HepG2 (cell line): ENCODE results near the gene COL5A1. TPM values are rescaled to one million over a fixed set of nuclear protein-coding genes. Genes with fewer than 3 reads are reported as not detected.

Experiments
- ATAC-seq: fragments of 200-7000 bp; cut with Tn5 transposase; 3 replicates; pipeline ENCODE4 v1.9.1; 2020; ENCODE audit warnings: mild to moderate bottlenecking, moderate library complexity
- BruUV-seq: library from RNA; stranded (reverse); fragments of 400-500 nt; replicated peaks from 2 replicates; lab custom pipeline; 2021; lab: Mats Ljungman, UMichigan
- CTCF ChIA-PET: fragments of 300-600 bp; formaldehyde crosslinking; extraction: SDS; loops from one replicate; lab custom pipeline; 2021; ENCODE audit warnings: low total read pairs, inconsistent platforms, low intra/inter-chr PET ratio; lab: Yijun Ruan, JAX
- POLR2A ChIA-PET: fragments of 350-600 bp; sonication (Branson Sonifier 250); formaldehyde crosslinking; loops from one replicate; lab custom pipeline; 2020; ENCODE audit warnings: antibody characterized with exemption, inconsistent platforms; lab: Yijun Ruan, JAX
- DNase-seq: peaks from one replicate; pipeline ENCODE4 v3.0.0-alpha.2; 2015; ENCODE audit warnings: low spot score
- FAIRE-seq: peaks from 3 replicates; lab custom pipeline; 2011; peaks lifted over from hg19 to GRCh38; lab: Jason Lieb, UNC
- H2AFZ ChIP-seq: one replicate; pipeline ENCODE4 v1.6.1; 2011; ENCODE audit warnings: low read length, inconsistent platforms
- H3K27ac ChIP-seq: fragments of 300-600 bp; 3 replicates; pipeline ENCODE4 v1.8.0; 2011; ENCODE audit warnings: mixed run types, mild to moderate bottlenecking, mixed read lengths, low read length, inconsistent platforms; ENCODE audit not compliant: insufficient read depth; ENCODE audit errors: extremely low read length
- H3K27me3 ChIP-seq, 2 experiments: fragments of 200-600 bp in 1 of 2; 2 replicates in 1 of 2; 3 replicates in 1 of 2; pipeline versions ENCODE4 v1.6.0 to v1.8.0; 2011; ENCODE audit warnings: low read length in 2 of 2, mild to moderate bottlenecking in 2 of 2, moderate library complexity in 2 of 2, inconsistent platforms in 1 of 2; ENCODE audit not compliant: insufficient read depth in 2 of 2, control insufficient read depth in 1 of 2
- H3K36me3 ChIP-seq, 2 experiments: fragments of 200-600 bp in 1 of 2; replicated peaks in 1 of 2; 2 replicates in 1 of 2; 3 replicates in 1 of 2; pipeline versions ENCODE4 v1.5.1 to v1.8.0; 2011; ENCODE audit warnings: low read length in 2 of 2, inconsistent platforms in 1 of 2; ENCODE audit not compliant: insufficient read depth in 2 of 2, control insufficient read depth in 1 of 2
- H3K4me1 ChIP-seq: 2 replicates; pipeline ENCODE4 v1.5.1; 2012; ENCODE audit warnings: low read length, inconsistent platforms; ENCODE audit not compliant: insufficient read depth
- H3K4me2 ChIP-seq: 2 replicates; pipeline ENCODE4 v1.6.0; 2011; ENCODE audit warnings: low read depth, low read length, inconsistent platforms
- H3K4me3 ChIP-seq, 3 experiments: fragments of 200-600 bp in 1 of 3; sonication (generic), shearing (Covaris generic) in 1 of 3; replicated peaks in 1 of 3; 2 replicates each; pipeline ENCODE4 v1.5.1; 2011 to 2016; ENCODE audit warnings: low read length in 3 of 3, inconsistent platforms in 2 of 3, low read depth in 2 of 3, mild to moderate bottlenecking in 2 of 3, control low read depth in 1 of 3, mixed read lengths in 1 of 3; ENCODE audit not compliant: insufficient read depth in 1 of 3
- H3K79me2 ChIP-seq: one replicate; pipeline ENCODE4 v1.6.1; 2011; ENCODE audit warnings: low read length, inconsistent platforms; ENCODE audit not compliant: insufficient read depth
- H3K9ac ChIP-seq: 2 replicates; pipeline ENCODE4 v1.6.0; 2011; ENCODE audit warnings: mild to moderate bottlenecking, low read depth, low read length, inconsistent platforms; ENCODE audit not compliant: insufficient read depth
- H3K9me3 ChIP-seq: 2 replicates; pipeline ENCODE4 v1.5.1; 2012; ENCODE audit warnings: mild to moderate bottlenecking, low read length
- H4K20me1 ChIP-seq: 2 replicates; pipeline ENCODE4 v1.6.0; 2011; ENCODE audit warnings: inconsistent platforms, mild to moderate bottlenecking, low read length, moderate library complexity; ENCODE audit not compliant: insufficient read depth
- BRF2 ChIP-seq: sonication (generic); formaldehyde crosslinking; IDR thresholded peaks from 2 replicates; pipeline ENCODE4 v1.8.1; 2022; ENCODE audit warnings: mild to moderate bottlenecking, missing genetic modification reagents
- JUND ChIP-seq: sonication (generic); formaldehyde crosslinking; IDR thresholded peaks from 2 replicates; pipeline ENCODE4 v1.8.0; 2022; ENCODE audit warnings: mild to moderate bottlenecking, missing genetic modification reagents
- MIER3 ChIP-seq: IDR thresholded peaks from 2 replicates; pipeline ENCODE4 v1.6.1; 2016; ENCODE audit warnings: missing compliant biosample characterization, borderline replicate concordance
- SNAI1 ChIP-seq: sonication (generic); formaldehyde crosslinking; IDR thresholded peaks from 2 replicates; pipeline ENCODE4 v1.5.0; 2020; ENCODE audit warnings: mild to moderate bottlenecking, missing genetic modification reagents, borderline replicate concordance
- STAT5B ChIP-seq: sonication (generic); formaldehyde crosslinking; IDR thresholded peaks from 2 replicates; pipeline ENCODE4 v1.4.0; 2020; ENCODE audit warnings: missing genetic modification reagents
- TBL1XR1 ChIP-seq: fragments of 150-350 bp; IDR thresholded peaks from 2 replicates; pipeline ENCODE4 v1.6.1; 2014; ENCODE audit warnings: borderline replicate concordance, low read length; ENCODE audit not compliant: partially characterized antibody
- ZNF552 ChIP-seq: sonication (generic); formaldehyde crosslinking; IDR thresholded peaks from 2 replicates; pipeline ENCODE4 v1.9.0; 2022; ENCODE audit warnings: missing genetic modification reagents, mild to moderate bottlenecking, borderline replicate concordance
- ZNF652 ChIP-seq: IDR thresholded peaks from 2 replicates; pipeline ENCODE4 v1.6.1; 2016; ENCODE audit warnings: low read depth, borderline replicate concordance
- ZZZ3 ChIP-seq: sonication (generic); formaldehyde crosslinking; IDR thresholded peaks from 2 replicates; pipeline ENCODE4 v1.4.0; 2020; ENCODE audit warnings: missing genetic modification reagents, mild to moderate bottlenecking, borderline replicate concordance
- WGBS: methylation state at CpG from one replicate; pipeline ENCODE4 v1.1.6; 2017; ENCODE audit warnings: low lambda C conversion rate; 5-methylcytosine and 5-hydroxymethylcytosine counted together
- in situ Hi-C: cut with HindIII; loops from 2 replicates; pipeline ENCODE4 v1.10.0; 2017; ENCODE audit warnings: low pct_unique_long_range_greater_than_20kb; ENCODE audit not compliant: extremely low pct_ligation_motif_present
- intact Hi-C: fragments of 100-400 bp; cut with micrococcal nuclease; formaldehyde crosslinking; loops from one replicate; pipeline ENCODE4 v1.10.0; 2022; ENCODE audit not compliant: unreplicated experiment
- polyA plus RNA-seq, 8 experiments: library from polyadenylated mRNA; depleted of rRNA in 3 of 8; stranded (reverse) in 7 of 8; unstranded in 1 of 8; fragments of >200 nt; fragmentation: Illumina TruSeq in 4 of 8; extraction: Trizol in 4 of 8; gene quantifications; 2 replicates each; pipeline versions ENCODE4 v1.2.1 to v1.2.3, GENCODE V29; 2011 to 2016; ENCODE audit warnings: low read depth in 4 of 8, missing spikeins in 1 of 8, mixed read lengths in 1 of 8; ENCODE audit not compliant: insufficient read depth in 1 of 8
- total RNA-seq, 5 experiments: library from RNA; depleted of rRNA; stranded (reverse); fragments of >200 nt; fragmentation: Illumina TruSeq; extraction: Trizol; gene quantifications; 2 replicates each; pipeline ENCODE4 v1.2.3, GENCODE V29; 2016; ENCODE audit warnings: low read depth in 1 of 5
- TF ChIP-seq, protein P1 (sequence below): IDR thresholded peaks from 2 replicates; pipeline ENCODE4 v1.6.1; 2016; ENCODE audit warnings: missing compliant biosample characterization, missing genetic modification reagents, borderline replicate concordance

COL5A1 gene
- total and polyA plus RNA-seq, 2 of the 13 experiments (the other 11 are each of a cell fraction or from before 2014, with no cell fraction given): not detected

GRCh38 chr9:134630861-134631260, 10.7 kb upstream of the COL5A1 start:
- Histone ChIP-seq H3K4me3 (no peak overlapping the region), H4K20me1 (peaks cover 3% of the 10 kb centered on the region), H3K4me2 (no peak overlapping the region), H3K36me3 (no peaks in the 10 kb centered on the region), H3K9me3 (no peaks in the 10 kb centered on the region), H2AFZ (no peak overlapping the region), H3K9ac (no peak overlapping the region), H3K79me2 (no peaks in the 10 kb centered on the region), H3K4me1 (no peaks in the 10 kb centered on the region), H3K27me3 (peaks cover 9 to 84% of the 10 kb centered on the region in 2 experiments; a peak in 4 of 5 replicates), H3K27ac (no peak overlapping the region)
- BruUV-seq: no TSS peak
- WGBS: 45% methylated on average over 8 of the region's 8 CpGs
- intact Hi-C loops: no loop called here
- FAIRE-seq (no peak), DNase-seq (no peak), ATAC-seq (no peak)
- ChIA-PET CTCF (no interaction called here), POLR2A (no interaction called here)
- TF ChIP-seq, protein P1, sequence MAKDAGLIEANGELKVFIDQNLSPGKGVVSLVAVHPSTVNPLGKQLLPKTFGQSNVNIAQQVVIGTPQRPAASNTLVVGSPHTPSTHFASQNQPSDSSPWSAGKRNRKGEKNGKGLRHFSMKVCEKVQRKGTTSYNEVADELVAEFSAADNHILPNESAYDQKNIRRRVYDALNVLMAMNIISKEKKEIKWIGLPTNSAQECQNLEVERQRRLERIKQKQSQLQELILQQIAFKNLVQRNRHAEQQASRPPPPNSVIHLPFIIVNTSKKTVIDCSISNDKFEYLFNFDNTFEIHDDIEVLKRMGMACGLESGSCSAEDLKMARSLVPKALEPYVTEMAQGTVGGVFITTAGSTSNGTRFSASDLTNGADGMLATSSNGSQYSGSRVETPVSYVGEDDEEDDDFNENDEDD: no peak
- no peak for TF ChIP-seq ZNF552
- TF ChIP-seq STAT5B (CRISPR knock-in tag): no peak
- TF ChIP-seq BRF2: no peak
- no peak for TF ChIP-seq TBL1XR1
- no peak for TF ChIP-seq SNAI1 (CRISPR knock-in tag)
- TF ChIP-seq JUND (CRISPR knock-in tag): no peak
- TF ChIP-seq MIER3 (CRISPR knock-in tag): no peak
- no peak for TF ChIP-seq ZZZ3 (CRISPR knock-in tag)
- no peak for TF ChIP-seq ZNF652 (CRISPR knock-in tag)
- in situ Hi-C loops: no loop called here
